AG10803 (cell line): ENCODE results near the gene DLG2.

Experiments used
- DNase-seq: peaks from one replicate; pipeline ENCODE4 v3.0.0; 2010; ENCODE audit warnings: low read depth
- H3K4me3 ChIP-seq: 2 replicates; pipeline ENCODE4 v1.5.1; 2011; ENCODE audit warnings: mild to moderate bottlenecking, low read length, control low read depth
- CTCF ChIP-seq: conservative IDR thresholded peaks from 2 replicates; pipeline ENCODE4 v1.5.1; 2011; ENCODE audit warnings: mild to moderate bottlenecking, low read length, control low read depth, inconsistent platforms

The DLG2 gene

GRCh38 chr11:84981301-84981700, 645.8 kb downstream of the DLG2 start:
- DNase-seq, result no peak
- TF ChIP-seq CTCF, result no peak
- H3K4me3 ChIP-seq, result no peak overlapping the region

GRCh38 chr11:84969103-84969502, 658.0 kb downstream of the DLG2 start:
- no peak overlapping the region for H3K4me3 ChIP-seq
- DNase-seq, result peak; percentile 61
- no peak for TF ChIP-seq CTCF

- DNase-seq, result no peak
- no peak for TF ChIP-seq CTCF
- no peak overlapping the region for H3K4me3 ChIP-seq
Observed at GRCh38 chr11:84965484-84965883, 661.7 kb downstream of the DLG2 start.

- no peak for DNase-seq
- no peak overlapping the region for H3K4me3 ChIP-seq
- TF ChIP-seq CTCF, result no peak
Observed at GRCh38 chr11:84963240-84963639, 663.9 kb downstream of the DLG2 start.

GRCh38 chr11:84962018-84962417, 665.1 kb downstream of the DLG2 start:
- TF ChIP-seq CTCF, result no peak
- no peak for DNase-seq
- H3K4me3 ChIP-seq, result no peak overlapping the region

GRCh38 chr11:84958295-84958694, 668.8 kb downstream of the DLG2 start:
- no peak overlapping the region for H3K4me3 ChIP-seq
- TF ChIP-seq CTCF, result no peak
- DNase-seq, result no peak

GRCh38 chr11:84950569-84951270, 676.4 kb downstream of the DLG2 start:
- no peak for TF ChIP-seq CTCF
- DNase-seq, result no peak
- no peak overlapping the region for H3K4me3 ChIP-seq
